GM12878 (cell line): ENCODE measurements around the gene GOLGA6A. TPM values are rescaled to one million over a fixed set of nuclear protein-coding genes. Genes with fewer than 3 reads are reported as not detected.

Source experiments
- ATAC-seq: fragments of 200-7000 bp; cut with Tn5 transposase; 3 replicates; pipeline ENCODE4 v1.9.1; 2020; ENCODE audit warnings: mild to moderate bottlenecking, moderate library complexity
- BruUV-seq: library from RNA; stranded (reverse); fragments of 400-500 nt; replicated peaks from 2 replicates; lab custom pipeline; 2021; lab: Mats Ljungman, UMichigan
- CTCF ChIA-PET: fragments of 300-600 bp; sonication (Branson Sonifier 250); formaldehyde crosslinking; extraction: SDS; loops from one replicate; lab custom pipeline; 2021; ENCODE audit warnings: inconsistent platforms; lab: Yijun Ruan, JAX
- POLR2A ChIA-PET: fragments of 350-600 bp; formaldehyde crosslinking; extraction: SDS; loops from one replicate; lab custom pipeline; 2021; ENCODE audit warnings: inconsistent platforms; lab: Charles Lee
- RAD21 ChIA-PET: fragments of 300-600 bp; sonication (Branson Sonifier 250); formaldehyde crosslinking; loops from one replicate; lab custom pipeline; 2023; ENCODE audit warnings: antibody characterized with exemption; ENCODE audit not compliant: unreplicated experiment; lab: Charles Lee
- SMC1A ChIA-PET: fragments of 300-600 bp; sonication (Branson Sonifier 250); formaldehyde crosslinking; loops from one replicate; lab custom pipeline; 2023; ENCODE audit not compliant: unreplicated experiment, uncharacterized antibody; lab: Charles Lee
- DNase-seq: peaks from one replicate; pipeline ENCODE4 v3.0.0-alpha.2; 2011; ENCODE audit warnings: low read depth, low spot score
- FAIRE-seq: peaks from 3 replicates; lab custom pipeline; 2011; peaks lifted over from hg19 to GRCh38; lab: Jason Lieb, UNC
- H2AFZ ChIP-seq: 2 replicates; pipeline ENCODE4 v1.6.0; 2011; ENCODE audit warnings: low read depth, low read length, control low read depth; ENCODE audit not compliant: control insufficient read depth
- H3K27ac ChIP-seq: 2 replicates; pipeline ENCODE4 v1.5.1; 2011; ENCODE audit warnings: control low read depth; ENCODE audit not compliant: control insufficient read depth, insufficient read depth
- H3K27me3 ChIP-seq, 2 experiments: replicated peaks in 1 of 2; 2 replicates each; pipeline versions ENCODE4 v1.6.0 to v1.6.1; 2011; ENCODE audit warnings: low read length in 1 of 2; ENCODE audit not compliant: control insufficient read depth in 2 of 2, insufficient read depth in 2 of 2
- H3K36me3 ChIP-seq, 2 experiments: 2 replicates each; pipeline ENCODE4 v1.5.1; 2011; ENCODE audit warnings: low read length in 1 of 2; ENCODE audit not compliant: control insufficient read depth in 2 of 2, insufficient read depth in 2 of 2
- H3K4me1 ChIP-seq: 2 replicates; pipeline ENCODE4 v1.6.1; 2011; ENCODE audit warnings: mild to moderate bottlenecking, low read length, moderate library complexity, mixed read lengths; ENCODE audit not compliant: control insufficient read depth, insufficient read depth
- H3K4me2 ChIP-seq: 2 replicates; pipeline ENCODE4 v1.6.0; 2011; ENCODE audit warnings: control low read depth; ENCODE audit not compliant: control insufficient read depth, insufficient read depth
- H3K4me3 ChIP-seq: fragments of 200-600 bp; sonication (generic); 2 replicates; pipeline ENCODE4 v1.5.1; 2016
- H3K79me2 ChIP-seq: 2 replicates; pipeline ENCODE4 v1.6.0; 2011; ENCODE audit warnings: low read length; ENCODE audit not compliant: control insufficient read depth, insufficient read depth
- H3K9ac ChIP-seq: 2 replicates; pipeline ENCODE4 v1.8.0; 2011; ENCODE audit warnings: low read length, control low read depth, mixed read lengths; ENCODE audit not compliant: control insufficient read depth, insufficient read depth
- H3K9me3 ChIP-seq: replicated peaks from 3 replicates; pipeline ENCODE4 v1.5.1; 2011; ENCODE audit warnings: mild to moderate bottlenecking, low read length; ENCODE audit not compliant: control insufficient read depth, insufficient read depth
- H4K20me1 ChIP-seq: 2 replicates; pipeline ENCODE4 v1.6.0; 2011; ENCODE audit not compliant: control insufficient read depth, insufficient read depth
- CHD2 ChIP-seq: IDR thresholded peaks from 2 replicates; pipeline ENCODE4 v1.6.1; 2011; ENCODE audit warnings: low read depth, low read length, improper control_type of control experiment, borderline replicate concordance
- MLLT1 ChIP-seq: fragments of 450-650 bp; IDR thresholded peaks from 2 replicates; pipeline ENCODE4 v1.6.1; 2016; ENCODE audit warnings: mild to moderate bottlenecking
- MYC ChIP-seq: IDR thresholded peaks from 2 replicates; pipeline ENCODE4 v1.6.1; 2011; ENCODE audit warnings: mild to moderate bottlenecking, low read length, moderate library complexity, inconsistent platforms; ENCODE audit not compliant: insufficient read depth, insufficient replicate concordance, insufficient read length, severe bottlenecking
- NRF1 ChIP-seq: conservative IDR thresholded peaks from 2 replicates; pipeline ENCODE4 v1.6.1; 2011; ENCODE audit warnings: mild to moderate bottlenecking, low read depth, low read length, improper control_type of control experiment
- RFX5 ChIP-seq: IDR thresholded peaks from 2 replicates; pipeline ENCODE4 v1.6.1; 2011; ENCODE audit warnings: low read depth, low read length, improper control_type of control experiment
- SP1 ChIP-seq: IDR thresholded peaks from one replicate; pipeline ENCODE4 v1.6.1; 2011; ENCODE audit warnings: low read depth, low read length
- YY1 ChIP-seq: IDR thresholded peaks from 2 replicates; pipeline ENCODE4 v1.6.1; 2011; ENCODE audit warnings: low read depth, mild to moderate bottlenecking, low read length
- ZSCAN29 ChIP-seq: fragments of 450-650 bp; IDR thresholded peaks from 2 replicates; pipeline ENCODE4 v1.6.1; 2017; ENCODE audit warnings: mild to moderate bottlenecking, moderate library complexity
- WGBS: methylation state at CpG from one replicate; pipeline ENCODE4 v1.1.6; 2016; ENCODE audit warnings: low lambda C conversion rate; ENCODE audit not compliant: insufficient replicate concordance, insufficient coverage; ENCODE audit errors: missing lambda C conversion rate; 5-methylcytosine and 5-hydroxymethylcytosine counted together
- in situ Hi-C: fragments of 300-500 bp; cut with MboI; formaldehyde crosslinking; loops from 9 replicates; pipeline ENCODE4 v1.14.3; 2018; ENCODE audit warnings: mixed read lengths
- intact Hi-C: fragments of 100-400 bp; cut with micrococcal nuclease; formaldehyde crosslinking; loops from one replicate; pipeline ENCODE4 v1.14.2; 2022; ENCODE audit not compliant: unreplicated experiment
- polyA plus RNA-seq, 11 experiments: library from polyadenylated mRNA; depleted of rRNA in 4 of 11; unstranded in 6 of 11; stranded (reverse) in 5 of 11; fragments of >200 nt; fragmentation: Nextera tagmentation in 4 of 11; fragmentation: Illumina TruSeq in 1 of 11; extraction: Ambion mirVana in 4 of 11; extraction: Trizol in 1 of 11; gene quantifications; 1 replicate in 1 of 11; 2 replicates in 10 of 11; pipeline versions ENCODE4 v1.2.1 to v1.2.3, GENCODE V29; 2011 to 2016; ENCODE audit warnings: inconsistent platforms in 2 of 11, missing spikeins in 2 of 11, low read depth in 1 of 11
- total RNA-seq, 4 experiments: library from RNA; depleted of rRNA in 3 of 4; stranded (reverse); fragments of >200 nt in 3 of 4; fragmentation: Illumina TruSeq in 1 of 4; extraction: Trizol in 1 of 4; gene quantifications; 2 replicates each; pipeline versions ENCODE4 v1.2.1 to v1.2.3, GENCODE V29; 2013 to 2021
- TF ChIP-seq, protein P1 (sequence below): fragments of 450-650 bp; conservative IDR thresholded peaks from 2 replicates; pipeline ENCODE4 v1.6.1; 2017; ENCODE audit warnings: mild to moderate bottlenecking, moderate library complexity
- TF ChIP-seq, protein P2 (sequence below): fragments of 450-650 bp; IDR thresholded peaks from 2 replicates; pipeline ENCODE4 v1.6.1; 2016; ENCODE audit warnings: mild to moderate bottlenecking

GOLGA6A gene
- total and polyA plus RNA-seq, 10 of the 15 experiments (the other 5 are each of a cell fraction or from before 2014, with no cell fraction given): not detected

DNA sequence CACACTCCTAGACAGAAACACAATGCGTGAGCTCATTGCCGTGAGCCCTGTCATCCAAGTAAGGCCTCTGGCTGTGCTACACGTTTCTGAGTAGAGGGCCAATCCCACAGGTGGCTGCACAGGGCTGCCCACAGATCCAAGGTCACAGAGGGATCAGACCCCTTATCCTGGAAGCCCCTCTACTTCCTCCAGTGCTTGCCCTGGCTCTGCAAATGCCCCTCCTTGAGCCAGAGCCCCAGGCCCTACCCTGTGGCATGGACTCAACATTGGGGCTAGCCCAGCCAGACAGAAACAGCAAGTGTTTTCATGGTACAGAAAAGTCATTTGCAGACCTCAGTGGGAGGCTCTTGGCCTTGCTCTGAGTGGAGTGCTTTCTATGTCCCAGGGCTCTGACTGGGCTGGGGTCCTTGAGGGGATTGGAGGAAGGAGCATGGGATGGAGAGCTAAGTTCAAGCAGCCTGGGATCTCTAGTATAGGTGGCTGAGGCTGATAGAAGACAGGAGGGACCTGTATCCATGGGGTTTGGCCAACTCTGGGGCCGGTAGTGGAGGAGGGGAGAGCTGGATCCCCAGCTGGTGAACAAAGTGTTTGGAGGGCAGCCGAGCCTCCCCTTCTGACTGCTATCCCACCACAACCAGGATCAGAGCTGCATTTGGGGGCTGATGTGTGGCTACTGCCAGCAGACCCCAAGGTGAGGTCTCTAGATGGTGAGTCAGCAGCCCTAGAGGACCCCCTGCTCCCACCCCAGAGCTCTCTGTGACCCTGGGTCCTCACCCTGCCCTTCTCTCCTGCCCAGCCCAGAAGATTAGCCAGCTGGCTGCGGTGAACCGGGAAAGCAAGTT, 38.7 kb downstream of the GOLGA6A start:
- Histone ChIP-seq H3K4me1 (0 out of 2 replicates have a peak, but pooled peaks cover 2% of the 10 kb centered on the region), H2AFZ (no peak overlapping the region), H3K27me3 (no peaks in the 10 kb centered on the region), H3K4me2 (no peak overlapping the region), H3K36me3 (no peaks in the 10 kb centered on the region), H3K79me2 (no peaks in the 10 kb centered on the region), H3K4me3 (no peak overlapping the region), H3K9me3 (no peaks in the 10 kb centered on the region), H4K20me1 (no peaks in the 10 kb centered on the region; the same call in 1 of the 2 replicates), H3K9ac (no peak overlapping the region), H3K27ac (no peak overlapping the region)
- TF ChIP-seq RFX5: no peak
- TF ChIP-seq NRF1: no peak
- TF ChIP-seq MYC: no peak
- no peak for TF ChIP-seq SP1
- no peak for TF ChIP-seq YY1
- TF ChIP-seq ZSCAN29: no peak
- TF ChIP-seq CHD2: no peak
- TF ChIP-seq, protein P1, sequence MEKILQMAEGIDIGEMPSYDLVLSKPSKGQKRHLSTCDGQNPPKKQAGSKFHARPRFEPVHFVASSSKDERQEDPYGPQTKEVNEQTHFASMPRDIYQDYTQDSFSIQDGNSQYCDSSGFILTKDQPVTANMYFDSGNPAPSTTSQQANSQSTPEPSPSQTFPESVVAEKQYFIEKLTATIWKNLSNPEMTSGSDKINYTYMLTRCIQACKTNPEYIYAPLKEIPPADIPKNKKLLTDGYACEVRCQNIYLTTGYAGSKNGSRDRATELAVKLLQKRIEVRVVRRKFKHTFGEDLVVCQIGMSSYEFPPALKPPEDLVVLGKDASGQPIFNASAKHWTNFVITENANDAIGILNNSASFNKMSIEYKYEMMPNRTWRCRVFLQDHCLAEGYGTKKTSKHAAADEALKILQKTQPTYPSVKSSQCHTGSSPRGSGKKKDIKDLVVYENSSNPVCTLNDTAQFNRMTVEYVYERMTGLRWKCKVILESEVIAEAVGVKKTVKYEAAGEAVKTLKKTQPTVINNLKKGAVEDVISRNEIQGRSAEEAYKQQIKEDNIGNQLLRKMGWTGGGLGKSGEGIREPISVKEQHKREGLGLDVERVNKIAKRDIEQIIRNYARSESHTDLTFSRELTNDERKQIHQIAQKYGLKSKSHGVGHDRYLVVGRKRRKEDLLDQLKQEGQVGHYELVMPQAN: no peak
- TF ChIP-seq, protein P2, sequence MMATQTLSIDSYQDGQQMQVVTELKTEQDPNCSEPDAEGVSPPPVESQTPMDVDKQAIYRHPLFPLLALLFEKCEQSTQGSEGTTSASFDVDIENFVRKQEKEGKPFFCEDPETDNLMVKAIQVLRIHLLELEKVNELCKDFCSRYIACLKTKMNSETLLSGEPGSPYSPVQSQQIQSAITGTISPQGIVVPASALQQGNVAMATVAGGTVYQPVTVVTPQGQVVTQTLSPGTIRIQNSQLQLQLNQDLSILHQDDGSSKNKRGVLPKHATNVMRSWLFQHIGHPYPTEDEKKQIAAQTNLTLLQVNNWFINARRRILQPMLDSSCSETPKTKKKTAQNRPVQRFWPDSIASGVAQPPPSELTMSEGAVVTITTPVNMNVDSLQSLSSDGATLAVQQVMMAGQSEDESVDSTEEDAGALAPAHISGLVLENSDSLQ: no peak
- no peak for TF ChIP-seq MLLT1
- FAIRE-seq: no peak
- BruUV-seq: no TSS peak
- intact Hi-C loops: no loop called here
- WGBS: 70% methylated on average over 7 of the region's 7 CpGs
- ChIA-PET POLR2A (no interaction called here), CTCF (interaction anchor here (2.1 to 3.6 kb wide), 2 partner anchors 10 to 71 kb away, joined by 12 to 20 read pairs; no protein-coding TSS in a partner anchor), RAD21 (interaction anchor here (0.6 to 1.8 kb wide), 2 partner anchors 71 to 1261 kb away, joined by 3 to 7 read pairs; no protein-coding TSS in a partner anchor), SMC1A (no interaction called here)
- no peak for DNase-seq
- in situ Hi-C loops: no loop called here
- no peak for ATAC-seq
